Astrocyte (in vitro differentiated cells and primary cell): ENCODE measurements around the gene RNLS.

Source experiments
- CTCF ChIP-seq: IDR thresholded peaks from 2 replicates; pipeline ENCODE4 v1.5.1; 2011; ENCODE audit warnings: low read depth, mild to moderate bottlenecking, inconsistent platforms, low read length, moderate library complexity; ENCODE audit not compliant: insufficient read depth
- EZH2 ChIP-seq: IDR thresholded peaks from 2 replicates; pipeline ENCODE4 v1.6.1; 2012; ENCODE audit warnings: mild to moderate bottlenecking, low read length, inconsistent platforms; ENCODE audit not compliant: insufficient read depth

GRCh38 chr10:88314362-88314761, 268.8 kb downstream of the RNLS start:
- TF ChIP-seq CTCF (no peak), EZH2 (no peak)
